GM06990 (cell line): Measurements from ENCODE around the gene NEDD4.

ENCODE experiments used
- DNase-seq: peaks from one replicate; pipeline ENCODE4 v3.0.0-alpha.2; 2011; ENCODE audit not compliant: insufficient read length; ENCODE audit errors: extremely low read depth
- H3K27me3 ChIP-seq: replicated peaks from 2 replicates; pipeline ENCODE4 v1.6.0; 2011; ENCODE audit warnings: low read length; ENCODE audit not compliant: control insufficient read depth, insufficient read depth
- H3K36me3 ChIP-seq: 2 replicates; pipeline ENCODE4 v1.5.1; 2011; ENCODE audit warnings: low read length; ENCODE audit not compliant: control insufficient read depth, insufficient read depth
- H3K4me3 ChIP-seq: replicated peaks from 2 replicates; pipeline ENCODE4 v1.5.1; 2011; ENCODE audit warnings: low read depth, mild to moderate bottlenecking, control low read depth, low read length
- TF ChIP-seq, protein P1 (sequence below): IDR thresholded peaks from 2 replicates; pipeline ENCODE4 v1.5.1; 2011; ENCODE audit warnings: low read length, control low read depth, mild to moderate bottlenecking, inconsistent platforms; ENCODE audit not compliant: insufficient read depth, poor library complexity, severe bottlenecking

NEDD4 gene

DNA sequence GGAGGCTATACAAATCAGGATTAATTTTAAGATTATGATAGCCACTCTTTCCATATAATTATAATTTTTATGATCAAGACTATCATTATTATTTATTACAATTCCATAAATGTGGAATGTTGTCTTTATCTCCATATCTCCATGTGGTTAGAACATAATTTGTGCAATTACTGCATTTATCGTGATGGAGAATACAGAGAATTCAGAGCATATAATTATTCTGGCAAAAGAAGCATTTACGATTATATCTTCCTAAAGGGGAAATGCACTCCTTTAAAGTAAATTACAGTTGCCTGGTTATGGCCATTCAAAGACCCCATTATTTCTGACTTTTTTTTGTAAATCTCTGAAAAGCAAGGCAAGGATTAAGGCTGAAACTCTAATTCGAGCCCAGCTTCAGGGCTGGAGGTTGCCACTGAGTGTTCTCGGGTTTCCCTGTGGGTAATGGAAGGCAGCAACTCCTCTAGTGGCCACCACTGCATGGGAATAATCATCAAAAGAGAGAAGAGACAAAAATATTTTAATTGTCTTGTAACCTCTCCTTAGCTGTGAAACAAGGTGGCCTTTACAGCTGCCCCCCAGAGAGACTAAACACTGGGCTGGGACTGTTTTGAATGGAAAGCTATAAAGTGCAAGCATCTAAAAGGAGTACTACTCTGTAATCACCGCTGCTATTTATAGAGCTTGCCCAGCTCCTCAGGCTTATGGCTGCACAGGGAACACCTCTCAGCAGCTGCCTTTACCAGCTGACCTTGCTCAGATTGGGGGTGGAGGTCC lies 190.6 kb downstream of the NEDD4 start:
- no peak for DNase-seq
- TF ChIP-seq, protein P1, sequence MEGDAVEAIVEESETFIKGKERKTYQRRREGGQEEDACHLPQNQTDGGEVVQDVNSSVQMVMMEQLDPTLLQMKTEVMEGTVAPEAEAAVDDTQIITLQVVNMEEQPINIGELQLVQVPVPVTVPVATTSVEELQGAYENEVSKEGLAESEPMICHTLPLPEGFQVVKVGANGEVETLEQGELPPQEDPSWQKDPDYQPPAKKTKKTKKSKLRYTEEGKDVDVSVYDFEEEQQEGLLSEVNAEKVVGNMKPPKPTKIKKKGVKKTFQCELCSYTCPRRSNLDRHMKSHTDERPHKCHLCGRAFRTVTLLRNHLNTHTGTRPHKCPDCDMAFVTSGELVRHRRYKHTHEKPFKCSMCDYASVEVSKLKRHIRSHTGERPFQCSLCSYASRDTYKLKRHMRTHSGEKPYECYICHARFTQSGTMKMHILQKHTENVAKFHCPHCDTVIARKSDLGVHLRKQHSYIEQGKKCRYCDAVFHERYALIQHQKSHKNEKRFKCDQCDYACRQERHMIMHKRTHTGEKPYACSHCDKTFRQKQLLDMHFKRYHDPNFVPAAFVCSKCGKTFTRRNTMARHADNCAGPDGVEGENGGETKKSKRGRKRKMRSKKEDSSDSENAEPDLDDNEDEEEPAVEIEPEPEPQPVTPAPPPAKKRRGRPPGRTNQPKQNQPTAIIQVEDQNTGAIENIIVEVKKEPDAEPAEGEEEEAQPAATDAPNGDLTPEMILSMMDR: no peak
- H3K27me3 ChIP-seq: no peaks in the 10 kb centered on the region
- no peak overlapping the region for H3K4me3 ChIP-seq
- no peaks in the 10 kb centered on the region for H3K36me3 ChIP-seq

- no peak for DNase-seq
- TF ChIP-seq, protein P1: no peak
- H3K36me3 ChIP-seq: no peaks in the 10 kb centered on the region
- H3K4me3 ChIP-seq: no peak overlapping the region
- no peaks in the 10 kb centered on the region for H3K27me3 ChIP-seq
Observed at GRCh38 chr15:55800216-55800615, 193.2 kb downstream of the NEDD4 start.

DNA sequence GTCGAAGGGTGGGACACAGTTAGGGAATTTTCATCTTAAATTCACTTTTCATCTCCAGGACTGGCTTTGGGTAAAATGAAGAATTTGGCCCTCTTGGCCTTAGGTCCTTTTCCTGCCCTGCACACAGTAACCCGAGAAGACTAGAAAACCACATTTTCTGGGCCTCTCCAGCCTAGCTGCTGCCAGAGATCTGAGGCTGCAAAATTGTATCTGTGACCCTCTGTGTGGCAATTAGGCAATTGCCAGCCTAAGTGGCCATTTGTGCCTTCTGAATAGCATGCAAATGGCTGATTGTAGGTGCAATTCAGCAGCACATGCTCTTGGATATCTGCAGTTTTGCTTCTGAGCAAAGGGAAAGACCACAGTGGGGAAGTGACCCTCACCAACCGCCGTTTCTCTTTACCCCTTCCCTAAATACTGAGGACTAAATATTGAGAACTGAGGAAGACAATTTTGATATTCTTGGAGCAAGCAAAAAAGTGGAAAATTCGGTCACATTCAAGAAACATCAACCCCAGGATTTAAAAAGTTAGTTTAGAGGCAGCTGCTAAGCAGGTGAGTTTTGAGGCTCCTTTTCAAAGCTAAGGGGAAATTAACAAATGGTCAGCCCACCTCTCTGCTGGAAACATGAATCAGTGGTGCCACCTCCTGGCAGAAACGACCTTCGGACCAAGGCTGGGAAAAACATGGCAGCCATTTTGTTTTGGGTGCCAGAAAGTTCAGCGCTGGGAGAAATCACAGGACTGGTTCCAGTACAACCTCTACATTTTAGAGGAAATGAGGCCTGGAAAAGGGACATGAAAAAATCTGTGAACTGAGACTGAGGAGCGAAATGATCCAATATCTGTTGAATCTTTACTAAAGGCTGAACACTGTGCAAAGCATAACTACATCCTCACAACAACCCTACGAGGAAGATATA lies 193.9 kb downstream of the NEDD4 start:
- no peak for DNase-seq
- TF ChIP-seq, protein P1: peak; percentile 67
- H3K4me3 ChIP-seq: no peak overlapping the region
- no peaks in the 10 kb centered on the region for H3K36me3 ChIP-seq
- H3K27me3 ChIP-seq: no peaks in the 10 kb centered on the region

DNA sequence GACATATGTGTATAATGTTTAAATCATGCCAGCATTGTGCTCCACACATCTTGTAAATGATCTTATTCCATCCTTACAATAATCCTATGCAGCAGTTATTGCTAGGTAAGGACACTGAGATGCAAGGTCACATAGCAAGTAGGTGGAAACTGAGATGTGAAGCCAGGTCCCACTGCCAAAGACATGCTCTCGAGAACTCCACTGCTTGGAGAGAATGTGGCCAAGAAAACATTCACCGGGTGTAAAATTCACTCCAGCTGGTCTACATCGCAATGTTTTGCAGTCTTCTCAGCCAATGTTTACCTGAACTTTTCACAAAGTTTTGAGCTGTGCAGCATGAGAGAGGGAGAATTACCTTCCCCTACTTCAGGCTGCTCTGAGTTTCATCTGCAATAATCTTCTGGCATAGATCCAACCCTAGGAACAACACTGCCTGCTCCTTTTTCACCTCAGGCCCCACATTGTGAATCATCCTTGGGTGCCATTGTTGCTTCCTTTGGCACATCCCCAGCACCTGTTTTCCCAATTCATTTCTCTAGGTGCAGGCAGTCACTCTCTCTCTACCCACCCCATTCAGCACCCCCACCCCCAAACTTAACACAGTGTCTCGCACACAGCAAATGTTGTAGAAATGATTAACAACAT lies 197.0 kb downstream of the NEDD4 start:
- Histone ChIP-seq H3K36me3 (no peaks in the 10 kb centered on the region), H3K4me3 (no peak overlapping the region), H3K27me3 (no peaks in the 10 kb centered on the region)
- DNase-seq: no peak
- TF ChIP-seq, protein P1: no peak

DNA sequence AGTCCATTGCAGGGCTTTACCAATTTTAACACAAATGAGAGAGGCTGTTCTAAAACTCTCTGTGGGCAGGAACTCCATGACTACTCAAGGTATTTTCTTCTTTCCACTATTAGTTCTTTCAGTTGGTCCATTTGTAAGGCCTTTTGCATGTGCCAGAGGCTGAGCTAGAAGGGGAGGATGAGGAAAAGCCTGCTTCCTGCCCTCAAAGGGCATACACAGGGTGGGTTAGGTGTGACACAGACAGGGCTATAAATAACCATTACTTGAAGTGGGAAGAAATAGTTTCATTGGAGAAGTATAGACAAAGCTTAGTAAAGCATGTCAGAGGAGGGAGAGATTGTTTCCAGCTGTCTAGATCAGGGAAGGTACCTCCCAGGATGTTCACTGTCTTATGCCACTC lies 198.4 kb downstream of the NEDD4 start:
- Histone ChIP-seq H3K36me3 (no peaks in the 10 kb centered on the region), H3K4me3 (no peak overlapping the region), H3K27me3 (no peaks in the 10 kb centered on the region)
- no peak for DNase-seq
- TF ChIP-seq, protein P1: no peak
